Activated naive CD4-positive, alpha-beta T cell treated with Interleukin-2 at 50 U/mL for 16 hours (primary cell): Measurements from ENCODE around the gene CALCR.
"Not testable (repeated sequence)": the region's sequence is repeated elsewhere in the genome, so short reads cannot be mapped to it uniquely, and the experiment has no call there.

Experiments
- DNase-seq: peaks from one replicate; pipeline ENCODE4 v3.0.0-alpha.2; 2020

CALCR gene

GRCh38 chr7:93559639-93560491 is 14.7 kb downstream of the CALCR start:
- DNase-seq: no peak

GRCh38 chr7:93558705-93559614 is 15.6 kb downstream of the CALCR start:
- DNase-seq: no peak

GRCh38 chr7:93551931-93552330 is 22.6 kb downstream of the CALCR start:
- no peak for DNase-seq

- no peak for DNase-seq
Measured at GRCh38 chr7:93551063-93551895, 23.2 kb downstream of the CALCR start.

- DNase-seq: no peak
Measured at GRCh38 chr7:93547716-93548115, 26.8 kb downstream of the CALCR start.

- no peak for DNase-seq
Measured at GRCh38 chr7:93544691-93545090, 29.8 kb downstream of the CALCR start.

GRCh38 chr7:93538061-93538460 is 36.5 kb downstream of the CALCR start:
- no peak for DNase-seq

- DNase-seq: no peak
Measured at GRCh38 chr7:93535616-93536015, 38.9 kb downstream of the CALCR start.

- no peak for DNase-seq
Measured at GRCh38 chr7:93530701-93531100, 43.8 kb downstream of the CALCR start.

- no peak for DNase-seq
Measured at GRCh38 chr7:93516834-93517233, 57.7 kb downstream of the CALCR start.

GRCh38 chr7:93515144-93515543 is 59.4 kb downstream of the CALCR start:
- DNase-seq: no peak

- no peak for DNase-seq
Measured at GRCh38 chr7:93509303-93509702, 65.2 kb downstream of the CALCR start.

GRCh38 chr7:93503088-93503487 is 71.4 kb downstream of the CALCR start:
- DNase-seq: no peak

- DNase-seq: not testable (repeated sequence)
Measured at GRCh38 chr7:93491860-93492259, 82.7 kb downstream of the CALCR start.

GRCh38 chr7:93476491-93477344 is 97.8 kb downstream of the CALCR start:
- DNase-seq: no peak

GRCh38 chr7:93475811-93476210 is 98.7 kb downstream of the CALCR start:
- DNase-seq: no peak

GRCh38 chr7:93471456-93471855 is 103.1 kb downstream of the CALCR start:
- DNase-seq: no peak

GRCh38 chr7:93463764-93464163 is 110.8 kb downstream of the CALCR start:
- no peak for DNase-seq

- no peak for DNase-seq
Measured at GRCh38 chr7:93461350-93461749, 113.2 kb downstream of the CALCR start.

GRCh38 chr7:93453262-93453661 is 121.3 kb downstream of the CALCR start:
- no peak for DNase-seq

GRCh38 chr7:93448176-93448575 is 126.3 kb downstream of the CALCR start:
- no peak for DNase-seq

- DNase-seq: no peak
Measured at GRCh38 chr7:93447509-93447908, 127.0 kb downstream of the CALCR start.
